Ascending aorta (tissue), 2 donors: Measurements from ENCODE around the gene MAP3K19. TPM values are rescaled to one million over a fixed set of nuclear protein-coding genes. Genes with fewer than 3 reads are reported as not detected.
"Not testable (repeated sequence)": the region's sequence is repeated elsewhere in the genome, so short reads cannot be mapped to it uniquely, and the experiment has no call there.

Source experiments
- DNase-seq, 2 donors: peaks; one replicate each; pipeline ENCODE4 v3.0.0-alpha.2; 2019; ENCODE audit warnings: low spot score in 2 of 2
- H3K27ac ChIP-seq, 2 donors: fragments of 200-600 bp; sonication (generic); one replicate each; pipeline ENCODE4 v1.5.1; 2016 to 2017; ENCODE audit warnings: mild to moderate bottlenecking in 1 of 2
- H3K27me3 ChIP-seq: fragments of 200-600 bp; sonication (generic); one replicate; pipeline ENCODE4 v1.5.1; 2017
- H3K36me3 ChIP-seq, 2 donors: fragments of 200-600 bp; sonication (generic); one replicate each; pipeline ENCODE4 v1.5.1; 2016
- H3K4me1 ChIP-seq, 2 donors: fragments of 200-600 bp; sonication (generic); one replicate each; pipeline ENCODE4 v1.5.1; 2016 to 2017; ENCODE audit warnings: mild to moderate bottlenecking in 1 of 2
- H3K4me3 ChIP-seq, 2 donors: fragments of 200-600 bp; sonication (generic); one replicate each; pipeline ENCODE4 v1.5.1; 2016 to 2017; ENCODE audit warnings: mild to moderate bottlenecking in 1 of 2
- H3K9me3 ChIP-seq, 2 donors: fragments of 200-600 bp; sonication (generic); one replicate each; pipeline ENCODE4 v1.5.1; 2016
- intact Hi-C: fragments of 100-400 bp; cut with DNase I; formaldehyde crosslinking; loops from one replicate; pipeline ENCODE4 v1.15.1; 2023
- total RNA-seq: library from RNA; depleted of rRNA; stranded (reverse); fragments of >200 nt; gene quantifications from one replicate; pipeline ENCODE4 v1.1.0, GENCODE V29; 2016
- TF ChIP-seq, protein P1 (sequence below), 3 experiments: fragments of 200-600 bp in 2 of 3; fragments of 450-650 bp in 1 of 3; sonication (generic) in 2 of 3; IDR thresholded peaks; one replicate each; pipeline ENCODE4 v1.5.1; 2016 to 2019; ENCODE audit warnings: antibody characterized with exemption in 3 of 3, mild to moderate bottlenecking in 1 of 3, moderate library complexity in 1 of 3

Gene MAP3K19
- total RNA-seq, 1 donor from 2014 or later, result not detected

DNA sequence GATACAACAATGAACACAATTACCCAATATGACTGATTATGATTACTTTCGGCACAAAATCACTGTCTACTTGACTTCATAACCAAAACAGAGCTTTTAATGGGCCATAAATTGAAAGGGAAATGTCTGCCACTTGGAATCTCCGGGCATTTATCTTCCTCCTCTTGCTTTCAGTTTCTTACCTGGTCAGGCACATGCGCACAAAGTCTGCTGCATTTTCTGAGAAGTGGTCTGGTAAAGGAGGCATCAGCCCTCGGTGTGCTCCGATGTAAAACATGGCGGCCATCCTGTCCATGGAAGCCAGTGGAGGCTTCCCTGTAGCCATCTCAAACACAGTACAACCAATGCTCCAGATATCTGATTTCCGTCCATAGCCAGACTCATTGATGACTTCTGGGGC, 66.6 kb downstream of the MAP3K19 start:
- H3K36me3 ChIP-seq, result no peaks in the 10 kb centered on the region
- no peaks in the 10 kb centered on the region for H3K27me3 ChIP-seq
- intact Hi-C loops, result no loop called here
- no peaks in the 10 kb centered on the region for H3K4me1 ChIP-seq
- H3K27ac ChIP-seq, result no peak overlapping the region
- H3K9me3 ChIP-seq, result no peaks in the 10 kb centered on the region
- DNase-seq, result no peak
- no peak overlapping the region for H3K4me3 ChIP-seq
- TF ChIP-seq, protein P1, sequence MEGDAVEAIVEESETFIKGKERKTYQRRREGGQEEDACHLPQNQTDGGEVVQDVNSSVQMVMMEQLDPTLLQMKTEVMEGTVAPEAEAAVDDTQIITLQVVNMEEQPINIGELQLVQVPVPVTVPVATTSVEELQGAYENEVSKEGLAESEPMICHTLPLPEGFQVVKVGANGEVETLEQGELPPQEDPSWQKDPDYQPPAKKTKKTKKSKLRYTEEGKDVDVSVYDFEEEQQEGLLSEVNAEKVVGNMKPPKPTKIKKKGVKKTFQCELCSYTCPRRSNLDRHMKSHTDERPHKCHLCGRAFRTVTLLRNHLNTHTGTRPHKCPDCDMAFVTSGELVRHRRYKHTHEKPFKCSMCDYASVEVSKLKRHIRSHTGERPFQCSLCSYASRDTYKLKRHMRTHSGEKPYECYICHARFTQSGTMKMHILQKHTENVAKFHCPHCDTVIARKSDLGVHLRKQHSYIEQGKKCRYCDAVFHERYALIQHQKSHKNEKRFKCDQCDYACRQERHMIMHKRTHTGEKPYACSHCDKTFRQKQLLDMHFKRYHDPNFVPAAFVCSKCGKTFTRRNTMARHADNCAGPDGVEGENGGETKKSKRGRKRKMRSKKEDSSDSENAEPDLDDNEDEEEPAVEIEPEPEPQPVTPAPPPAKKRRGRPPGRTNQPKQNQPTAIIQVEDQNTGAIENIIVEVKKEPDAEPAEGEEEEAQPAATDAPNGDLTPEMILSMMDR (IDR thresholded peaks at IDR 0.05), result no peak

DNA sequence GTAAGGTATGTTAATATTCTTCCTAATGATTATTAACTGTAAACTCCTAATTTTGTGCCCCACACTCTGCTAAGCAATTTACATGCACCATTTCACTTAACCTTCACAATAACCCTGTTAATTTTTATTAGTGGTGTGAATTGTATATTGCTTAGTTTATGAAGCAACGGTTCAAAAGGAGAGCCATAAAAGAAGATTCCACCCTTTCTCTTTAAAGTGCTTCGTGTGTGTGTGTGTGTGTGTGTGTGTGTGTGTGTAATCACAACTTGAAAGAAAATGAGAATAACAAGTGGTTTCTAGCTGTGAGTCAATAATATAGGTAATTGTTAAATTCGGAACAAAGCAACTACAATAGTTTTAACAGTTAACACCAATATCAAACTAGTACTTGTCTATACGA, 68.0 kb downstream of the MAP3K19 start:
- intact Hi-C loops, result no loop called here
- Histone ChIP-seq H3K27ac (no peak overlapping the region), H3K4me3 (no peak overlapping the region), H3K36me3 (no peaks in the 10 kb centered on the region), H3K27me3 (no peaks in the 10 kb centered on the region), H3K9me3 (no peaks in the 10 kb centered on the region), H3K4me1 (no peaks in the 10 kb centered on the region)
- TF ChIP-seq, protein P1 (IDR thresholded peaks at IDR 0.05), result no peak
- DNase-seq, result no peak

DNA sequence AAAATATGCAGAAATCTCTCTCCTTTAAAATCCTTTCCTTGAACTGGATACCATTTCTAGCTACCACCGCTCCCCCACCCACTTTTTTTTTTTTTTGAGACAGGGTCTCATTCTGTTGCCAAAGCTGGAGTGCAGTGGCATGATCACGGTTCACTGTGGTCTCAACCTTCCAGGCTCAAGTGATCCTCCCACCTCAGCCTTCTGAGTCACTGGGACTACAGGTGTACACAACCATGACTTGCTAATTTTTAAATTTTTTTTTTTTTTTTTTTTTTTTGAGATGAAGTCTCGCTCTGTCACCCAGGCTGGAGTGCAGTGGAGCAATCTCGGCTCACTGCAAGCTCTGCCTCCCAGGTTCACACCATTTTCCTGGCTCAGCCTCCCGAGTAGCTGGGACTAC, 70.1 kb downstream of the MAP3K19 start:
- H3K4me1 ChIP-seq, H3K27ac ChIP-seq, intact Hi-C loops, H3K4me3 ChIP-seq, H3K36me3 ChIP-seq, H3K9me3 ChIP-seq, DNase-seq, H3K27me3 ChIP-seq: not testable (repeated sequence)

DNA sequence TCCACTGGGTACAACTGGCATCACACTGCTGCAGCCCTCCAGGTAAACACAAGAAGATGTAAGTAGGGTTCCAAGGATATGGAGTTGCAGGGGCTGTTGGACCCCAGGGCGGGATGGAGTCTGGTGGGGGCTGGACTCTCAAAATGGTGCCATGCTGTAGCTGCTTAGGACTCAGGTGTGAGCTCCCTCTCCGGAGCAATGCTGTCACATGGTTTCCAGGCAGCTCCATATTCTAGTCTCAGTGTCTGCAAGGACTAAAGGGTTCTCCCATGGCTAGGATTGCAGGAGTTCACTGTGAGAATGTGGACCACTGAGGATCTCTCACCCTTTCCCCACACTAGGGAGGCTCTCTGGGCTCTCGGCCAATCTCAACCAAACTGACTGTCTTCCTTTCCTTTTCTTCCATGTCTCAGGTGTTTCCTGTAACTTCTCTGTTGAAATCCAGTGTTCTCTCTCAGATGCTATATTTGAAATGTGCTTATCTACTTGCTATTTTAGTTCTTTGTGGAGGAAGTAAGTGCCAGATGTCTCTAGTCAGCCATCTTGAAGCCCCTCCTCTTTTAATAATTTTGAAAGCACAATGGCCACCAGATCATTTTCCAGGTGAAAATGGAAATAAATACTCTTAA, 71.1 kb downstream of the MAP3K19 start:
- Histone ChIP-seq H3K4me3 (no peak overlapping the region), H3K27ac (no peak overlapping the region), H3K9me3 (peaks cover 4 to 9% of the 10 kb centered on the region in 2 donors), H3K36me3 (no peaks in the 10 kb centered on the region), H3K27me3 (no peaks in the 10 kb centered on the region), H3K4me1 (no peaks in the 10 kb centered on the region)
- TF ChIP-seq, protein P1 (IDR thresholded peaks at IDR 0.05), result no peak
- intact Hi-C loops, result no loop called here
- no peak for DNase-seq

DNA sequence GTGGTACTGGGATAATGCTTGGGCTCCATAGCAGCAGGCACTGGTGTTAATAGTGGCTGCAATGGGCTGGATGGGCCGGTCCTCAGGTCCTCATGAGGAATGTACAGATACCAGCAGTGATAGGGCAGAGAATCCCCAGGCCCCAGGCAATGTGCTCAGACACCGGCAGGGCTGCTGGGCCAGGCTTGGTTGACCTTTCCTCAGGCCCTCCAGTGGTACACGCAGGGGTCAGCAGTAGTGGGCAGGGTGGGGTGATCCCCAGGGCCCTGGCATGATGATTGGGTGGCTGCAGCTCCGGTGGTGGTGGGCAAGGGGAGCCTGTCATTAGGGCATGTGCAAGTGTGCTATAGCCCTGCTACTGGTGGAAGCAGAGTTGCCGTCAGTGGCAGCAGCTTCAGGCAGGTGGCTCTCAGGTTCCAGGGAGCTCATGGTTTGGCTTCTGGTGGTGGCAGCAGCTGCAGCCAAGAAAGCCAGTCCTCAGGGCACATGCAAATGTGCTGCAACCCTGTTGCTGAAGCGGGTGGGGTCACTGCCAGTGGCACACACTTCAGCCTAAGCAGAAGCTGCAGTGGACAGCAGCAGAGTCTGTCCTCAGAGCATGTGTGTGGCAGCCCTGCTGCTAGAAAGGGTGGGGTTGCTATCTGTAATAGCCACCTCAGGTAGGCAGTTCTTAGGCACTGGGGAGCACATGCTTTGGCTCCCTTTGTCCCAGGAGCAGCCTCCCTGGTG, 71.8 kb downstream of the MAP3K19 start:
- no peak for DNase-seq

More for the DNA sequence above, 71.8 kb downstream of the MAP3K19 start:
- Histone ChIP-seq H3K36me3 (no peaks in the 10 kb centered on the region), H3K9me3 (peaks cover 4 to 9% of the 10 kb centered on the region in 2 donors), H3K4me1 (no peaks in the 10 kb centered on the region), H3K4me3 (no peak overlapping the region), H3K27ac (no peak overlapping the region), H3K27me3 (no peaks in the 10 kb centered on the region)
- intact Hi-C loops, result no loop called here
- TF ChIP-seq, protein P1 (IDR thresholded peaks at IDR 0.05), result no peak
